ENCODE measurements around the gene PDX1. TPM values are rescaled to one million over a fixed set of nuclear protein-coding genes. Genes with fewer than 3 reads are reported as not detected.

Gene PDX1
- total and polyA plus RNA-seq, 2 of the 13 experiments (the other 11 are each of a cell fraction or from before 2014, with no cell fraction given) = 0.07 TPM; not detected in 1

- H3K9me3 ChIP-seq (ENCODE audit: low read length) = no peaks in the 10 kb centered on the region
- DNase-seq (ENCODE audit: low spot score) (no peak), ATAC-seq (no peak), FAIRE-seq (no peak)
- CTCF ChIA-PET (ENCODE audit: low intra/inter-chr PET ratio, low total read pairs) = no interaction called here
- intact Hi-C loops (cut with micrococcal nuclease; ENCODE audit: unreplicated experiment) = no loop called here
- no peak overlapping the region for H3K27ac ChIP-seq (ENCODE audit: extremely low read length, insufficient read depth, low read length)
- H3K9ac ChIP-seq (ENCODE audit: insufficient read depth, low read depth, low read length) = no peak overlapping the region
- no peaks in the 10 kb centered on the region for H3K79me2 ChIP-seq (ENCODE audit: insufficient read depth, low read length)
- H3K27me3 ChIP-seq (ENCODE audit: control insufficient read depth in 1 of 2, insufficient read depth in 2 of 2, low read length in 2 of 2) = peaks cover 19 to 50% of the 10 kb centered on the region in 2 experiments
- H3K4me1 ChIP-seq (ENCODE audit: insufficient read depth, low read length) = peaks cover 57% of the 10 kb centered on the region
- no TSS peak for BruUV-seq (replicated peaks)
- in situ Hi-C loops (cut with HindIII; ENCODE audit: extremely low pct_ligation_motif_present, low pct_unique_long_range_greater_than_20kb) = loop anchor here (25.0 kb wide), 1 partner anchor 1003 kb away; no protein-coding TSS in a partner anchor
- H4K20me1 ChIP-seq (ENCODE audit: insufficient read depth, low read length) = no peaks in the 10 kb centered on the region
- H3K4me2 ChIP-seq (ENCODE audit: low read depth, low read length) = no peak overlapping the region
- no peaks in the 10 kb centered on the region for H3K36me3 ChIP-seq (replicated peaks in 1 of 2; ENCODE audit: control insufficient read depth in 1 of 2, insufficient read depth in 2 of 2, low read length in 2 of 2)
- TF ChIP-seq ZBTB7A (CRISPR knock-in tag; IDR thresholded peaks at IDR 0.05) (no peak), ZBTB33 (CRISPR knock-in tag; IDR thresholded peaks at IDR 0.05) (no peak), ZBTB1 (CRISPR knock-in tag; IDR thresholded peaks at IDR 0.05; ENCODE audit: borderline replicate concordance) (no peak), SKI (IDR thresholded peaks at IDR 0.05; ENCODE audit: partially characterized antibody) (no peak), ZBTB42 (CRISPR knock-in tag; IDR thresholded peaks at IDR 0.05) (no peak), ZNF564 (CRISPR knock-in tag; IDR thresholded peaks at IDR 0.05) (no peak), NBN (conservative IDR thresholded peaks at IDR 0.05) (no peak), ERF (CRISPR knock-in tag; IDR thresholded peaks at IDR 0.05) (no peak)
- no peak overlapping the region for H3K4me3 ChIP-seq (replicated peaks in 1 of 3; ENCODE audit: insufficient read depth in 1 of 3, low read depth in 2 of 3, low read length in 3 of 3)
- POLR2A ChIA-PET = interaction anchor here (0.7 to 1.2 kb wide), 2 partner anchors 21 to 790 kb away, joined by 3 to 6 read pairs; no protein-coding TSS in a partner anchor
- H2AFZ ChIP-seq (ENCODE audit: low read length) = no peak overlapping the region
- WGBS (ENCODE audit: low lambda C conversion rate) = 87% methylated on average over 15 of the region's 15 CpGs
Measured at GRCh38 chr13:27964741-27965323, 45.0 kb downstream of the PDX1 start.
